DMS79 treated with DMSO at 0.1 percent for 48 hours (cell line): ENCODE results near the gene SUN1.
"Not testable (repeated sequence)": the region's sequence is repeated elsewhere in the genome, so short reads cannot be mapped to it uniquely, and the experiment has no call there.

Experiments used
- DNase-seq: peaks from one replicate; lab custom pipeline; 2025; lab: John Stamatoyannopoulos, UW

The SUN1 gene

GRCh38 chr7:835485-836401 lies 3.5 kb downstream of the SUN1 start:
- no peak for DNase-seq

GRCh38 chr7:836429-836828 lies 4.2 kb downstream of the SUN1 start:
- no peak for DNase-seq

GRCh38 chr7:837001-837400 lies 4.7 kb downstream of the SUN1 start:
- no peak for DNase-seq

- no peak for DNase-seq
These were observed 7.8 kb downstream of the SUN1 start for GRCh38 chr7:840001-840600.

- no peak for DNase-seq
These were observed 9.7 kb downstream of the SUN1 start for GRCh38 chr7:841943-842342.

GRCh38 chr7:842431-843031 lies 10.3 kb downstream of the SUN1 start:
- no peak for DNase-seq

GRCh38 chr7:843230-843629 lies 11.0 kb downstream of the SUN1 start:
- DNase-seq, result no peak

- DNase-seq, result no peak
These were observed 11.8 kb downstream of the SUN1 start for GRCh38 chr7:844043-844442.

- DNase-seq, result no peak
These were observed 12.2 kb downstream of the SUN1 start for GRCh38 chr7:844514-844913.

- no peak for DNase-seq
These were observed 12.8 kb downstream of the SUN1 start for GRCh38 chr7:845091-845490.

GRCh38 chr7:845731-846130 lies 13.5 kb downstream of the SUN1 start:
- DNase-seq, result no peak

- not testable (repeated sequence) for DNase-seq
These were observed 14.8 kb downstream of the SUN1 start for GRCh38 chr7:846958-847650.

GRCh38 chr7:847728-848127 lies 15.5 kb downstream of the SUN1 start:
- not testable (repeated sequence) for DNase-seq

- DNase-seq, result no peak
These were observed 16.9 kb downstream of the SUN1 start for GRCh38 chr7:849145-849544.

GRCh38 chr7:849781-850180 lies 17.5 kb downstream of the SUN1 start:
- no peak for DNase-seq

GRCh38 chr7:851204-851603 lies 18.9 kb downstream of the SUN1 start:
- no peak for DNase-seq

GRCh38 chr7:853366-854117 lies 21.3 kb downstream of the SUN1 start:
- DNase-seq, result no peak

GRCh38 chr7:854118-854775 lies 22.0 kb downstream of the SUN1 start:
- no peak for DNase-seq

- DNase-seq, result no peak
These were observed 23.6 kb downstream of the SUN1 start for GRCh38 chr7:855686-856369.

- no peak for DNase-seq
These were observed 24.3 kb downstream of the SUN1 start for GRCh38 chr7:856444-857095.
